Measurements from ENCODE around the gene PGR.
A peak's percentile ranks its signal among the peaks of the same experiment; 100 is the strongest.

Gene PGR

GRCh38 chr11:101128571-101129202, 926 bp downstream of the PGR start:
- H3K27ac ChIP-seq = no peak overlapping the region

GRCh38 chr11:101127699-101128570, 1.7 kb downstream of the PGR start:
- TF ChIP-seq CTCF (conservative IDR thresholded peaks at IDR 0.05) (no peak), ZFX (IDR thresholded peaks at IDR 0.05) (no peak)

More at GRCh38 chr11:101128571-101129202, 926 bp downstream of the PGR start:
- TF ChIP-seq CTCF (conservative IDR thresholded peaks at IDR 0.05) = no peak
- TF ChIP-seq ZFX (IDR thresholded peaks at IDR 0.05) = no peak

GRCh38 chr11:101127197-101127698, 2.4 kb downstream of the PGR start:
- H3K27ac ChIP-seq = no peak overlapping the region
- TF ChIP-seq CTCF (conservative IDR thresholded peaks at IDR 0.05) = no peak
- no peak for TF ChIP-seq ZFX (IDR thresholded peaks at IDR 0.05)

More at GRCh38 chr11:101127699-101128570, 1.7 kb downstream of the PGR start:
- H3K27ac ChIP-seq = no peak overlapping the region

- no peak for TF ChIP-seq CTCF (conservative IDR thresholded peaks at IDR 0.05)
- no peak overlapping the region for H3K27ac ChIP-seq
Measured at GRCh38 chr11:101126551-101127196, 2.9 kb downstream of the PGR start.

- TF ChIP-seq CTCF (conservative IDR thresholded peaks at IDR 0.05) (no peak), ZFX (IDR thresholded peaks at IDR 0.05) (no peak)
- peak overlapping the region; percentile 30 for H3K27ac ChIP-seq
Measured at GRCh38 chr11:101115671-101116160, 13.9 kb downstream of the PGR start.

- TF ChIP-seq ZFX (IDR thresholded peaks at IDR 0.05) (no peak), CTCF (conservative IDR thresholded peaks at IDR 0.05) (no peak)
Measured at GRCh38 chr11:101113540-101113939, 16.1 kb downstream of the PGR start.

More at GRCh38 chr11:101113540-101113939, 16.1 kb downstream of the PGR start:
- H3K27ac ChIP-seq = peak overlapping the region; percentile 85

All from C4-2B (cell line).